Lung (tissue), 12 donors: ENCODE results near the gene IPO7. TPM values are rescaled to one million over a fixed set of nuclear protein-coding genes. Genes with fewer than 3 reads are reported as not detected.

ENCODE experiments used
- ATAC-seq: fragments of 200-7000 bp; cut with Tn5 transposase; one replicate; pipeline ENCODE4 v1.9.1; 2020; ENCODE audit warnings: moderate number of reproducible peaks; ENCODE audit not compliant: insufficient read depth, low FRiP score
- DNase-seq, 3 donors: peaks; one replicate each; pipeline ENCODE4 v3.0.0-alpha.2; 2013 to 2017
- H3K27ac ChIP-seq, 2 donors: one replicate each; pipeline ENCODE4 v1.5.1; 2013; ENCODE audit warnings: mild to moderate bottlenecking in 2 of 2, moderate library complexity in 2 of 2, control low read depth in 1 of 2, inconsistent platforms in 1 of 2, low read depth in 1 of 2, low read length in 1 of 2
- H3K27me3 ChIP-seq, 3 donors: one replicate each; pipeline ENCODE4 v1.5.1; 2013; ENCODE audit warnings: low read length in 2 of 3; ENCODE audit not compliant: control insufficient read depth in 3 of 3, insufficient read depth in 3 of 3
- H3K36me3 ChIP-seq, 4 donors: one replicate each; pipeline ENCODE4 v1.5.1; 2013; ENCODE audit warnings: low read length in 4 of 4, mild to moderate bottlenecking in 1 of 4, moderate library complexity in 1 of 4; ENCODE audit not compliant: control insufficient read depth in 4 of 4, insufficient read depth in 4 of 4
- H3K4me1 ChIP-seq, 5 donors: one replicate each; pipeline ENCODE4 v1.5.1; 2013; ENCODE audit warnings: low read length in 5 of 5, mild to moderate bottlenecking in 2 of 5, moderate library complexity in 1 of 5; ENCODE audit not compliant: control insufficient read depth in 5 of 5, insufficient read depth in 5 of 5
- H3K4me3 ChIP-seq: one replicate; pipeline ENCODE4 v1.5.1; 2013; ENCODE audit warnings: mild to moderate bottlenecking, control low read depth, moderate library complexity
- H3K9ac ChIP-seq, 2 donors: one replicate each; pipeline ENCODE4 v1.5.1; 2013; ENCODE audit warnings: low read length in 2 of 2, control low read depth in 1 of 2; ENCODE audit not compliant: insufficient read depth in 1 of 2
- H3K9me3 ChIP-seq, 4 donors: one replicate each; pipeline ENCODE4 v1.5.1; 2013; ENCODE audit warnings: low read length in 3 of 4, mild to moderate bottlenecking in 1 of 4, moderate library complexity in 1 of 4; ENCODE audit not compliant: control insufficient read depth in 4 of 4, insufficient read depth in 3 of 4
- WGBS, 2 donors: extraction: QIAGEN DNeasy Blood & Tissue Kit; methylation state at CpG; one replicate each; pipeline ENCODE4 v1.1.7; 2013; 5-methylcytosine and 5-hydroxymethylcytosine counted together
- polyA plus RNA-seq, 2 donors: library from polyadenylated mRNA; stranded (reverse); fragments of 200-250 nt; gene quantifications; one replicate each; pipeline ENCODE4 v1.2.1, GENCODE V29; 2013
- total RNA-seq, 2 donors: library from RNA; depleted of rRNA in 1 of 2; stranded (reverse); fragments of >200 nt in 1 of 2; gene quantifications; one replicate each; pipeline ENCODE4 v1.2.1, GENCODE V29; 2014 to 2021
- TF ChIP-seq, protein P1 (sequence below): IDR thresholded peaks from 2 replicates; pipeline ENCODE4 v1.5.1; 2012; ENCODE audit warnings: mild to moderate bottlenecking; ENCODE audit errors: control extremely low read depth, extremely low read depth
- donor health status: control.
- donor health status: control.
- donor health status: Bipolar disorder and iron deficiency.
- donor health status: healthy.
- donor health status: DM: yes; HTN: yes; CAD: no.

The IPO7 gene
- total and polyA plus RNA-seq, 4 donors: 36.5 to 104 (median 66.4) TPM

DNA sequence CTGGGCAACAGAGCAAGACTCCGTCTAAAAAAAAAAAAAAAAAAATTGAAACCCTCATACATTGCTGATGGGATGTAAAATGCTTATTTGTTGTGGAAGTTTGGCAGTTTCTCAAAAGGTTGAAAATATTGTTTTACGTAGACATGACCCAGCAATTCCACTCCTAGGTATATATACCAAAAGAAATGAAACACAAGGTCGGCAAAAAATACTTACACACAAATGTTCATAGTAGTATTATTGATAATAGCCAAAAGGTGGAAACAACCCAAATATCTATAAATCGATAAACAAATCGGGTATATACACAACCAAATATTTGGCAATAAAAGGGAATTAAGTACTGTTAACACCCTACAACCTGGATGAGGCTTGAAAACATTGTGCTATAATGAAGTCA, 71.3 kb downstream of the IPO7 start:
- Histone ChIP-seq H3K36me3 (peaks cover 0 to 6% (median 0%) of the 10 kb centered on the region in 4 donors), H3K27me3 (no peaks in the 10 kb centered on the region), H3K9me3 (peaks cover 0 to 5% (median 2%) of the 10 kb centered on the region in 4 donors), H3K4me1 (no peaks in the 10 kb centered on the region), H3K4me3 (no peak overlapping the region), H3K27ac (no peak overlapping the region), H3K9ac (no peak overlapping the region)
- 95 to 96% methylated on average over 5 of the region's 5 CpGs for WGBS, 2 donors
- DNase-seq: no peak
- no peak for ATAC-seq
- TF ChIP-seq, protein P1, sequence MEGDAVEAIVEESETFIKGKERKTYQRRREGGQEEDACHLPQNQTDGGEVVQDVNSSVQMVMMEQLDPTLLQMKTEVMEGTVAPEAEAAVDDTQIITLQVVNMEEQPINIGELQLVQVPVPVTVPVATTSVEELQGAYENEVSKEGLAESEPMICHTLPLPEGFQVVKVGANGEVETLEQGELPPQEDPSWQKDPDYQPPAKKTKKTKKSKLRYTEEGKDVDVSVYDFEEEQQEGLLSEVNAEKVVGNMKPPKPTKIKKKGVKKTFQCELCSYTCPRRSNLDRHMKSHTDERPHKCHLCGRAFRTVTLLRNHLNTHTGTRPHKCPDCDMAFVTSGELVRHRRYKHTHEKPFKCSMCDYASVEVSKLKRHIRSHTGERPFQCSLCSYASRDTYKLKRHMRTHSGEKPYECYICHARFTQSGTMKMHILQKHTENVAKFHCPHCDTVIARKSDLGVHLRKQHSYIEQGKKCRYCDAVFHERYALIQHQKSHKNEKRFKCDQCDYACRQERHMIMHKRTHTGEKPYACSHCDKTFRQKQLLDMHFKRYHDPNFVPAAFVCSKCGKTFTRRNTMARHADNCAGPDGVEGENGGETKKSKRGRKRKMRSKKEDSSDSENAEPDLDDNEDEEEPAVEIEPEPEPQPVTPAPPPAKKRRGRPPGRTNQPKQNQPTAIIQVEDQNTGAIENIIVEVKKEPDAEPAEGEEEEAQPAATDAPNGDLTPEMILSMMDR: no peak

DNA sequence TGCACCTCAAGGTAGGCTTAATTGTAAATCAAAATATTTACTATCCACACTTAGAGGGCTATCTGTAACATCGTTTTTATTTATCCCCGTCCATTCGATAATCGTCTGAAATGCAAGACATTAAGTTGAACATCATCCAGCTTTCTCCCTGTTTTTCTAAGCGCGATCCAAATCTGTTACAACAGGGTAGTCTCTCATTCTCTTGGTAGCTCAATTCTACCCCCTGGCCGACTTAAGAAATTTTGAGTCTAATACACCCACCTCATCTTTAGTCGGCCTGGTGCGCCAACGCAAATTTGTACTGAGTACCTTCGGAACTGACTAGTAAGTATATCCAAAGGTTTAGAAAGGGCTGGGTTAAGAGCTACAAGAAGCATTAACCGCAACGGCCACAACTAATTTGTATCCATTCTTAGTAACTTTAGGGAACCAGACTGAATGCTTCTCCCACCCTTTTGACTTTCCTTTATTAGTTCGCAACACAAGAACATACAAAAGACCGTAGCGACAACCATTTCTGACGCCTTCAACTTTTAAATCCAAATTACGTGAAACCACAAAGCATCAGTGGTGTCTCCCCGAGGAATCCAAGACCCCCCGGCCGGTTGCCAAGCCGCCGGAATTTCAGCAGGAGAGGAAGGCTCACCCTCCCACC, 75.3 kb downstream of the IPO7 start:
- H3K36me3 ChIP-seq: peaks cover 0 to 6% (median 0%) of the 10 kb centered on the region in 4 donors
- WGBS, 2 donors: 2% methylated on average over 23 of the region's 23 CpGs
- TF ChIP-seq, protein P1: no peak
- peaks cover 0 to 8% (median 0%) of the 10 kb centered on the region in 5 donors for H3K4me1 ChIP-seq
- DNase-seq: peak; percentile 51 to 86 (median 83)
- H3K9ac ChIP-seq: peak overlapping the region; percentile 98 to 100
- H3K27me3 ChIP-seq: no peaks in the 10 kb centered on the region
- H3K27ac ChIP-seq: peak overlapping the region; percentile 98 to 100
- no peaks in the 10 kb centered on the region for H3K9me3 ChIP-seq
- ATAC-seq: no peak
- H3K4me3 ChIP-seq: peak overlapping the region; percentile 91

DNA sequence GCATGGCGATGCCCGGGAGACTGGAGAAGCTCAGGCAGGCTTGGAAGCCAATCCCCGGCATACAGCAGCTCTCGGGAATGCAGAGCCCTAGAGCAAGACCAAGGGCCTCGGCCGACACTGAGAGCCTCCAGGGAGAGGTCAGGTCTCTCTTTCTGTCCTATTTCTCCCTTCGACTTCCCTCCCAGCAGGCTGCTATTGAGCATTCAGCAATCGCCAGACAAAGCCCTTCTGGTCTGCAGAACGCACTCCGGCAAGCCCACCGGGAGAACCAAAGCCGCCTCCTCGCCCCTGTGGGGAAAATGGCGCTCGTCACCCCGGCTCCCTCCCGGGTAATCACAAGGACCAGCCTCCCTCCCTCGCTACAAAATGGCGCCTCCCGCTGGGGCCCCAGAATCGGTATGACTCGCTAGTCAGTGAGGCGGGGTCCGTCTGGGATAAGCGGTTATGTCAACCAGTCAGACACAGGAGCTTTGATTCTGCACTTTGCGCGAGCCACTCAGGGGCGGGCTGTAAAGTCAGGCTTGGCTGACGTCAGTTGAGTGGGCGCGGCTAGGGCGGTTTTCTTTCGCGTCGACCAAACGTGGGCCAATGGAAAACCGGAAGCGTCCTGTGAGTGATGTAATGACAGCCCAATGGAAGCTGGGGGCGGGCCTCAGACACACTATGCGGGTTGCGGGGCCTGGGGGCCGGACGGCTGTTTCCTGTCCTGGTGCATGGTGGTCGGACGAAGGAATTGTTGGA, 76.0 kb downstream of the IPO7 start, which contains the start of gene ZNF143:
TSS of gene ZNF143 (plus strand) at position 691 of the 741 bp plus-strand sequence. CDS start 10,297 bp downstream, outside the sequence.
- DNase-seq (peak; percentile 100), ATAC-seq (peak; percentile 95)
- Histone ChIP-seq H3K27me3 (no peaks in the 10 kb centered on the region), H3K27ac (peak within 1 kb of the TSS; percentile 98 to 100), H3K4me3 (peak within 1 kb of the TSS; percentile 91), H3K4me1 (peaks cover 0 to 8% (median 0%) of the 10 kb centered on the region in 5 donors), H3K36me3 (peaks cover 0 to 6% (median 0%) of the 10 kb centered on the region in 4 donors), H3K9ac (peak within 1 kb of the TSS; percentile 99 to 100), H3K9me3 (no peaks in the 10 kb centered on the region)
- TF ChIP-seq, protein P1: no peak
- WGBS, 2 donors: 0% methylated on average over 45 of the region's 45 CpGs
